ENCODE measurements around the gene LRRIQ1. TPM values are rescaled to one million over a fixed set of nuclear protein-coding genes. Genes with fewer than 3 reads are reported as not detected.

The LRRIQ1 gene, protein sequence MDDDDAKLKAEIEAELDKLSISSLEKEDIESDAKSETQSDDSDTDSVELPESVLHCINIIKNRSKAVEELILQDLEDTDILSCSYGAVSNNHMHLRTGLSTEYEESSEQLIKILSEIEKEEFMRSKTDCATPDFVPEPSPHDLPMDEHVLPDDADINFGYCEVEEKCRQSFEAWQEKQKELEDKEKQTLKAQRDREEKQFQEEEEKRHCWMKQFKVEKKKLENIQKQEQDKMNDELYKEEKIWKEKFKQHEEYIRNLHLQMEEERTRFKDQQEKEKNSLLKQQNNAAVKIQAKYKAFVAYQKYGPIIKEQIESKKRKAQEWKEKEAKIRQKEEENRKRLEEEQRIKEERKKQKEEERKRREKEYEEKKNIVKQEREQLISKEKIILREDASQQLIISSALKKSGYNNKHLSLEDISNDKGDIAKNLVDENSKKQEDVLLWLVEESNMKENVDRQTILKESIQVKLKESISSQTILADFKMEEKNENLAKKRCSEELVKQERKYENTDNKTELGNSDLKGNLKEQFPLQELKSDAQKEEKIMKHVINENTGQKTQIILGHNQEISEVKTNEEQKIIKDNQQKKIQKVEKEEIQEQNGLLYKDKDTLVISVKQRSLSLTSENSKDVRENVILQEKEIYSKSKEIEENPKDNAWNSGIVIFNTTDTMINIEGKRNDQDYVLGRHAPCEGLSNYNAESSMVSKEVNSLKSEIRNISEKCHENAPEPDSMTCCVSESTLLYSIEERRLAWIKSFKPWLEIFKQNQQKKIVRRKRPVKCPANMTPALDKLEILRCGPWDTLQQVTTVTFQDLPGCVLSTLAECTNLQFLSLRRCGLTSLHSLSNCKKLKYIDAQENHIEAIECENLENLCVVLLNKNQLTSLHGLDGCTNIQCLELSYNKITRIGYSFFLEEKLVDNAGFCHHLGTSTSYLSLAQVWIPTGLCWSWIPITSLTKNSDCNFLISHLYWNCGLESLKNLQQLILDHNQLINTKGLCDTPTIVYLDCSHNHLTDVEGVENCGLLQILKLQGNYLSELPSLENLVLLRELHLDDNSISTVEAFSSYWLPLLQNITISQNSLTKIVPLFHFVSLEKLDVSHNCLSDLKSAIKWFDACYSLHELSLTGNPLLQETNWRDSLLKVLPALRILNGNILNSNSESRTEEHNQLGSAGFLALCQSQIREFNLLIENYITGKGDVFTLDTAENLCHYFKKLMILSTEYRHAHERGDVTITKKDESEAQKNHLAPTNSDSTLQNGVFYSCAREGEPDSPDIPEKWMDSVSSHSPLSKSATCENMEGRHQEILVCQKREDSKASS (N-terminal part only)
- total RNA-seq (2022; extraction: Qiagen RNA extraction; ENCODE audit: low read depth) = 0.41 to 1.5 TPM (median 1.1 TPM) in 5 replicates

DNA sequence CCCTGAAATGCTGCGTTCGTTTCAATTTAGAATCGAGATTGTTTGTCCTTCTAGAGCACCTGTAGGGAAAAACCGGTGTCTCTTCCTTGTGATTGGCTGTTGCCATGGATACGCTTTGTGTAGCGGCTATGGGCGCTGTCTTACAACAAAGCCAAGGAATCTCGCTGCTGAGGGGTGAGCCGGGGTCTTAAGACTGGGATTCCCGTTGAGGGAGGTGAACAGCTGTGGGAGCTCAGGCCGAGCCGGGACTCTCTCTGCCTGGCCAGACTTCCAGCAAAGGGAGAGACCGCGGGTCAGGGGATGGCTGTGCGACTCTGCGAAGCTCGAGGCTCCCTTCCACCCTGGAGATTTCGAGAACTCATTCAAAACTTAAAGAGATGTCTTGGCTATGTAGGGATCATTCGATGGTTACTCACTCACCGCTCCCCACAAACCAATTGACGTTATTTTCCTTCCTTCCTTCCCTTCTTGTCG lies at the start of gene LRRIQ1, which contains the start of gene TSPAN19:
Gene LRRIQ1 (plus strand): TSS at position 118 of the 474 bp plus-strand sequence. CDS start 1,826 bp downstream, outside the sequence.
Gene TSPAN19 (minus strand): TSS at position 44 of the 474 bp plus-strand sequence. CDS start 6,331 bp downstream, outside the sequence.

DNA sequence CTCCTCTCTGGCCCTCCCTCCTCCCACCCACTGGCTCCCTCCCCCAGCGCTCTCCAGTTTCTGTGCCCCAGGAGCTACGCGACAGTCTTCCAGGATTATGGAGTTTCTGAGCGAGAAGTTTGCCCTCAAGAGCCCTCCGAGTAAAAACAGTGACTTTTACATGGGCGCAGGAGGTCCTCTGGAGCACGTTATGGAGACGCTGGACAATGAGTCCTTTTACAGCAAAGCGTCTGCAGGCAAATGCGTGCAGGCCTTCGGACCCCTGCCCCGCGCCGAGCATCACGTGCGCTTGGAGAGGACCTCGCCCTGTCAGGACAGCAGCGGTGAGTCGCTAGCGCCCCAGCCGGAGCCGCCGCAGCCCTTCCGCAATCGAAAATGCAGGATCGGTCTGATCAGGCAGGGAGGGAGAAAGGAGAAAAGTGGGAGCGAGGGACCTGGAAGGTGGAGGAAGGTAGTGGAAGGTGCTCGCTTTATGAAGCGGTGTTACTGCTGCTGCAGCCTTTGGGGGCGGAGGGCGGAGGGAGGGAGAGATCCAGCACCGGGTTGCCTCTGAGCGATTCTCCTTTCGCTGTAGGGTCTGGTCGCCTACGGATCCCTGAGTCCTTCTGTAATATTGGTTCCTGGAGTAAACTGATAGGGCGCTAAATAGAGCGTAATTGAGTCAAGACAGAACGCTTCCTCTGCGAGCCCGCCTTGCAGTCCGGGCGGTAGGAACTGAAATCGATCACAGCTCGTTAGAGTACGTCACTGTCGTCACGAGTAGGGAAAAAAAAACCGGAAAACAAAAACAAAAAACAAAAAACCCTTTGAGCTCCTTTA lies 244.2 kb downstream of the LRRIQ1 start, which contains the start of gene ALX1:
Gene ALX1 (plus strand): TSS at position 56 of the 819 bp plus-strand sequence. CDS start 42 bp downstream, at position 98.

Other genes with a start within 250 kb of the LRRIQ1 start
- gene SLC6A15, start 123.6 kb upstream of the LRRIQ1 start, total RNA-seq (2022; extraction: Qiagen RNA extraction; ENCODE audit: low read depth) = 1.9 to 4.3 TPM (median 3.8 TPM) in 5 replicates
- gene TSPAN19, start 74 bp upstream of the LRRIQ1 start, total RNA-seq (2022; extraction: Qiagen RNA extraction; ENCODE audit: low read depth) = 0.18 TPM in 1 of 5 replicates, not detected in the others
- 4.5 to 6.5 TPM (median 6.0 TPM) in 5 replicates for gene ALX1, start 243.9 kb downstream of the LRRIQ1 start, total RNA-seq (2022; extraction: Qiagen RNA extraction; ENCODE audit: low read depth)

Measured in A549 treated with RU486 at 1 μM for 4 hours (cell line).